KMS-11 (cell line): Measurements from ENCODE around the gene KCTD16.

Experiments used
- H2AFZ ChIP-seq: fragments of 200-600 bp; sonication (generic); 2 replicates; pipeline ENCODE4 v1.6.1; 2016; ENCODE audit warnings: antibody characterized with exemption, mixed run types, low read depth
- H3K27ac ChIP-seq: fragments of 200-600 bp; sonication (generic); 2 replicates; pipeline ENCODE4 v1.6.1; 2016; ENCODE audit warnings: mild to moderate bottlenecking, mixed run types
- H3K27me3 ChIP-seq: fragments of 200-600 bp; sonication (generic); 2 replicates; pipeline ENCODE4 v1.6.1; 2017; ENCODE audit warnings: mild to moderate bottlenecking, low read depth, mixed run types, moderate library complexity; ENCODE audit not compliant: insufficient read depth
- H3K36me3 ChIP-seq: fragments of 200-600 bp; sonication (generic); 2 replicates; pipeline ENCODE4 v1.6.1; 2017; ENCODE audit warnings: mild to moderate bottlenecking, mixed run types; ENCODE audit not compliant: insufficient read depth
- H3K4me1 ChIP-seq: fragments of 200-600 bp; sonication (generic); 2 replicates; pipeline ENCODE4 v1.6.1; 2016; ENCODE audit warnings: mild to moderate bottlenecking, low read depth, mixed run types; ENCODE audit not compliant: poor library complexity, severe bottlenecking
- H3K4me2 ChIP-seq: fragments of 200-600 bp; sonication (generic); 2 replicates; pipeline ENCODE4 v1.7.0; 2016; ENCODE audit warnings: mild to moderate bottlenecking, mixed run types
- H3K4me3 ChIP-seq: fragments of 200-600 bp; sonication (generic); IDR thresholded peaks from 2 replicates; pipeline ENCODE4 v1.6.1; 2017; ENCODE audit warnings: low read depth, low read length, mixed read lengths; ENCODE audit not compliant: insufficient read depth
- H3K79me2 ChIP-seq: fragments of 200-600 bp; sonication (generic); 2 replicates; pipeline ENCODE4 v1.6.1; 2016; ENCODE audit warnings: low read depth, mixed run types; ENCODE audit not compliant: insufficient read depth
- H3K9ac ChIP-seq: fragments of 200-600 bp; sonication (generic); 2 replicates; pipeline ENCODE4 v1.6.1; 2016; ENCODE audit warnings: mild to moderate bottlenecking, mixed run types
- H4K20me1 ChIP-seq: fragments of 200-600 bp; sonication (generic); 2 replicates; pipeline ENCODE4 v1.6.1; 2016; ENCODE audit warnings: mild to moderate bottlenecking, mixed run types; ENCODE audit not compliant: insufficient read depth
- CTCF ChIP-seq: fragments of 200-600 bp; sonication (generic); conservative IDR thresholded peaks from 2 replicates; pipeline ENCODE4 v1.6.1; 2017; ENCODE audit warnings: low read depth, mild to moderate bottlenecking, antibody characterized with exemption, low read length, moderate library complexity, mixed read lengths

The KCTD16 gene

GRCh38 chr5:144198386-144198785 is 27.7 kb downstream of the KCTD16 start:
- no peak overlapping the region for H2AFZ ChIP-seq

GRCh38 chr5:144201588-144201987 is 30.9 kb downstream of the KCTD16 start:
- Histone ChIP-seq H3K27ac (no peak overlapping the region), H2AFZ (no peak overlapping the region), H3K4me1 (no peaks in the 10 kb centered on the region), H3K79me2 (no peaks in the 10 kb centered on the region), H3K4me2 (no peak overlapping the region), H4K20me1 (no peaks in the 10 kb centered on the region), H3K36me3 (no peaks in the 10 kb centered on the region), H3K9ac (no peak overlapping the region), H3K4me3 (no peak overlapping the region), H3K27me3 (no peaks in the 10 kb centered on the region)
- TF ChIP-seq CTCF: no peak

More at GRCh38 chr5:144198386-144198785, 27.7 kb downstream of the KCTD16 start:
- Histone ChIP-seq H3K4me3 (no peak overlapping the region), H4K20me1 (no peaks in the 10 kb centered on the region), H3K9ac (no peak overlapping the region), H3K36me3 (no peaks in the 10 kb centered on the region), H3K4me2 (no peak overlapping the region), H3K27me3 (no peaks in the 10 kb centered on the region), H3K27ac (no peak overlapping the region), H3K79me2 (no peaks in the 10 kb centered on the region), H3K4me1 (no peaks in the 10 kb centered on the region)
- TF ChIP-seq CTCF: no peak

- Histone ChIP-seq H3K4me2 (no peak overlapping the region), H3K27ac (no peak overlapping the region), H2AFZ (no peak overlapping the region), H3K9ac (no peak overlapping the region), H3K4me1 (no peaks in the 10 kb centered on the region), H3K27me3 (no peaks in the 10 kb centered on the region), H3K79me2 (no peaks in the 10 kb centered on the region), H3K36me3 (no peaks in the 10 kb centered on the region), H4K20me1 (no peaks in the 10 kb centered on the region), H3K4me3 (no peak overlapping the region)
- no peak for TF ChIP-seq CTCF
Observed at GRCh38 chr5:144202072-144202471, 31.4 kb downstream of the KCTD16 start.

- Histone ChIP-seq H2AFZ (no peak overlapping the region), H3K9ac (no peak overlapping the region), H3K4me1 (no peaks in the 10 kb centered on the region), H3K79me2 (no peaks in the 10 kb centered on the region), H3K27me3 (no peaks in the 10 kb centered on the region), H3K4me2 (no peak overlapping the region), H3K4me3 (no peak overlapping the region), H4K20me1 (no peaks in the 10 kb centered on the region), H3K36me3 (no peaks in the 10 kb centered on the region), H3K27ac (no peak overlapping the region)
- TF ChIP-seq CTCF: no peak
Observed at GRCh38 chr5:144202726-144203125, 32.1 kb downstream of the KCTD16 start.
